ENCODE results near the gene OGDH.

DNA sequence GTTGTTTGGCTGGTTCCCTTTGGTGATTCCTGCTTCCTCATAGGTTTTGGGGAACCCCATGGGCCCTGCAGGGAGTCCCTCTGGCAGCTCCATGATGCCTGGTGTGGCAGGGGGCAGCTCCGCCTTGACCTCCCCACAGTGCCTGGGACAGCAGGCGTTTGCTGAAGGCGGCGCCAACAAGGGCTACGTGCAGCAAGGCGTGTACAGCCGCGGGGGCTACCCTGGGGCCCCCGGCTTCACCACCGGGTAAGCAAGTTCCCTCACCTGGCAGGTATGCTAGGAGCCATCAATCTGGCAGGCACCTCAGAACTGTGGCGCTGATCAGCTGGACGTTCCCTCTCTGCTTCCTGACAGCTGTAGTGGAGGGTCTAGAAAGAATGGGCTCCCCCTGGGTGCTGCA is 150.5 kb downstream of the OGDH start:
- no peak for TF ChIP-seq EZH2 (IDR thresholded peaks at IDR 0.05)
- no peak for TF ChIP-seq POLR2AphosphoS5 (IDR thresholded peaks at IDR 0.05; ENCODE audit: borderline replicate concordance, low read depth, low read length)
